CD4-positive, alpha-beta T cell treated with Interleukin-17A for 1 hour (primary cell): Measurements from ENCODE around the gene SCN5A.

Source experiments
- DNase-seq: peaks from one replicate; pipeline ENCODE4 v3.0.0-alpha.2; 2020

Gene SCN5A

DNA sequence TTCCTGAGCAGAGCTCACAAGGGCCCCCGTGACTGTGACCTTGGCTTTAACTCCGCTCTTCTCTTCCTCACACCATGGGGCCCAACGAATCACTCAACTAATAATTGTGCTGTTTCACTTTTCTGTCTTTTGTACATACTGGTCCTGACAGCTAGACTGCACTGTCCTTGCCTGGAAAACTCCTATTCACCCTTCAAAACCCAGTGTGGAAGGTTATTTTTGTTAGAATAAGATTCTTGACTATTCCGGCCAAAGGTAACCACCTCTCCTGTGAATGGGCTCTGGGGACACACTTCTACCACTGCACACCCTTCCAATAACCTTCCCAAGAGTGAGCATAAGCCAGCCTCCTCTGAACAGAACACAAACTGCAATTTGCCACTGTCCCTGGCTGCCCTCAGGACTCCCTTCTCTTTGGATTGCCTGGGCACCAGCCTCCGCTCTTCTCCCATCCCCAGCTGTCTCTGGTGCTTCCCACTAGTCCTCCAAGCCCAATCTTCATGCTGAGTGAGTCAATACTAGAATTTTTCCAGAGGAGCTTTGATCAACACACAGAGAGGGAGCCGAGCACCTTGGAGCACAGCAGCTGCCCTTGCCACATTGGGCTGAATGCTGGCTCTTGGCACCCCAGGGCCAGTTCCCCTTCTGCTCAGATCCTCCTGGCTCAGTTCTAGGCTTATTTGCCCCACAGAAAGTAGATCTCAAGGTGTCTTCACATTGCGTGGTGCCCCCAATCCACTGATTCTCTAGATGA lies 2.1 kb downstream of the SCN5A start:
- no peak for DNase-seq

DNA sequence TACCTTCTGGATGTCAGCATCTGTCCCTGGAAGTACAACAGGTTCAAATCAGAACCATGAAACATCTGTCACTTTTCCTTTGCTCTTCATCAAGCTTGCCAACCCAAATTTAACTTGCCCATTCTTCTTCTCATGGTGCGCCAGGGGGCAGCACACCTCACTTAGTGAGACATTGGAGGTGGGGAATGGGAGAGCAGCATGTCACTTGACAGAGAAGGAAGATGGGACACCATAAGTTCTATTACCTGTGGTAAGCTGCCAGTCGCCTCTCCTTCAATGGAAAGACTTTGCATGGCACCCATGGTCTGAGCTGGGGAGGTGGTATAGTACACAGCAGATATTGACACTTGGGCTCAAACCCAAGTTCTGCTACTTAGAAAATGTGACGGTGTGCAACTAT lies 2.9 kb downstream of the SCN5A start:
- DNase-seq, result peak; percentile 9

DNA sequence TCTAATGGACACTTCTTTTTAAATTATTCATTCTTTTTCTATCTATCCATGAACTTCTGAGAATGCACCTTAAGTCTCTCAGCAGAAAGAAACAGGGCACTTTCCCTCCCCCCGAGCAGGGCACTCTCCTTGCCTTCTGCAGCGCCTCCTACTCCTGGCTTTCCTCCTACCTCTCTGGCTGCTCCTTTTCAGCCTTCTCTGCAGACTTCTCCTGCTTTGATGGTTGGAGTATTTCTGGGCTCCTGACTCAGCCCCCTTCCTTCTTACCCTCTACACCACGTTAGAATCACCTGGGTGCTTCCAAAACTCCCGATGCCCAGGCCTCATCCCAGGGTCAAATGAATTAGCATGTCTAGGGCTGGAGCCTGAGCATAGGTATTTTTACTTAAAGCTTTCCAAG lies 3.4 kb downstream of the SCN5A start:
- no peak for DNase-seq

DNA sequence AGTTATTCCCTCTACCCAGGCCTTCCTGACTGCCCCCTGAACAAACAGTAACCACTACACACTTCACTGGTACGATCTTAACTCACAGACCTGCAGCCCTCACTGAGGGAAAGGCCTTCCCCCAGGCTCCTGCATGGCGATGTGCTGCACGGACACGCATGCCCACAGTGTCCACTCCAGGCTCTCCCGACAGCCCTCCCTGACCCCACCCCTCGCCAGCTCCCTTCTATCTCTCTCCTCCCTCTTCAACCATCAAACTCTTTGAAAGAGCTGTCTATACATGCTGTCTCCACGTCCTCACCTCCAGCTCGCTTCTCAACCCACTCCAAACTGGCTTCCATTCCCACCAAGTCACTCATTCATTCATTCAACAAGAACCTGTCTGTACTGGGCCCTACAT lies 3.9 kb downstream of the SCN5A start:
- DNase-seq, result no peak

DNA sequence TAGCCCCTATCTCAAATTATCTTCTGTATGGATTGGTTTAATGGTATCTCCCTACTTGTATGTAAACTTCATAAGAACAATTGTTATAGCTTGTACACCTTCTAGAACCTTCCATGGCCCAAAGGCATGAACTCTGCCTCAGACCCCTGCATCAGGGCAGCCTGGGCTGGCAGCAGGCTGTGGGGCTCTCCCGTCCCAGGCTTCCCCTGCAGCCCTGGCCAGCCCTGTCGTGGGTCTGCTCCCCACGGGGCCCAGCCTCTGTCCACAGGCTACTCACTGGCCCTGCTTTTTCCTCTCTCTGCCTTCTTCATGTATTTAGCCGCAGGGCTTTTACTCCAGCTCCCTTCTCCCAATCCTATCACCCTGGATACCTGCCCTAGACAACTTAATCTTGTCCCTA lies 4.4 kb downstream of the SCN5A start:
- DNase-seq, result no peak

DNA sequence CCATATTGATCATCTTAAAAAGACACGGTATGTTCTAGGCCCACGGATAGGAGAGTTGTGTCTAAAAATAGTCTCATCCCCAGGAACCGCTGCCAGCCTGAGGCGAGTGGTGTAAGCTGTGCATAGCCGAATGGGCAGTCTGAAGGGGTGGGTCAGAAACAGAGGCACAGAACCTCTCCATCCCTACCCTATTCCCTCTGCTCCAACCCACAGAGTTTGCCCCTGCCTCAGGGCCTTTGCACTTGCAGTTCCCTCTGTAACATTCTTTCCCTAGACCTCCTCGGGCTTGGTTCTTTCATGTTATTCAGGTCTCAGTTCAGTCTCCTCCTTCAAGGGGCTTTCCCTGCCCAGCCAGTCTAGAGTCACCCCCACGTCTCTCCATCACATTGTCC lies 4.8 kb downstream of the SCN5A start:
- no peak for DNase-seq

DNA sequence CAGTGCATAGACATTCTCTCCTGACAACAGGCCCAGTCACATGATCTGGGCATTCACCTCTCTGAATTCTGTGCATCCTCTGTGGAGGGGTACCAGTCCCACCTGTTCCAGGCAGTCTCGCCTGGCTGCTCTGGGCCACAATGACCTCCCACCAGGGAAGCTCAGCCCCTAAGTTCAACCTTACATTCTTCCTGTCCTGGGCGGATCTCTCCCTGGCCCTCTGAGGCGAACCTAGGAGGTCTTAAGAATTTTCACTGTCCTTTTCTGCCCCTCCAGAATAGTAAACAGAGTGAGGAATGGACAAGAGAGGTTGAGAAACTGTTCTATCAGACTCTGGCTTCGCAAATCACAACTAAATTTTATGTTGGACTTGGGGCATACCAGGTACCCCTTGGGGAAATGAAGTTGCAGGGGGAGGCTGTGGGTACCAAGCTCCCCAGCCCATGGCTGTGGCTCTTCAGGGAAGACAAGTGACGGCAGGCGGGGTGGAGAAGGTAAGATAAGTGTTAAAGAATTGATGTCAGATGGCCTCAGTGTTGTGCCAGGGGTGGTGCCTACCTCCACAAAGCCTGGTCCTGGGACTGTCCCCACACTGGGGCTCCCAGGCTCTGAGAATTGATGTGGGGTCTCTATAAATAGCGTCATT lies 5.3 kb downstream of the SCN5A start:
- DNase-seq, result no peak

DNA sequence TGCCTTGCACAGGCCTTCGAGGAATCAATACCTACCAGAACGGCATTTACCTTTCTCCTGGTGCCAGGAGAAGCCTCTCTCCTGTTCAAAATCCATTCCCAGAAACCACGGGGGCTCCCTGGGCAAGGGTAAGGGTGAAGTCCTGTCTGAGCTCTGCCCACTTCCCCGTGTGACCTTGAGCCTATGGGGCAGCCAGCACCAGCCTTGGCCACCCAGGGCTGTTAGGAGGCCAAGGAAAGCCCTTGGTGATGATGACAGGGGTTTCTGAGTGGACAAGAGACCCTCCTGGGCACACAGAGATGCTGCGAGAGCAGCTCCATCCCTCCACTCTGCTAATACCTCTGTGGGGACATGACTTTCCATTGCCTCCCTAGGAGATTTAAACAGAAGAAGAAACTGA lies 5.9 kb downstream of the SCN5A start:
- no peak for DNase-seq

DNA sequence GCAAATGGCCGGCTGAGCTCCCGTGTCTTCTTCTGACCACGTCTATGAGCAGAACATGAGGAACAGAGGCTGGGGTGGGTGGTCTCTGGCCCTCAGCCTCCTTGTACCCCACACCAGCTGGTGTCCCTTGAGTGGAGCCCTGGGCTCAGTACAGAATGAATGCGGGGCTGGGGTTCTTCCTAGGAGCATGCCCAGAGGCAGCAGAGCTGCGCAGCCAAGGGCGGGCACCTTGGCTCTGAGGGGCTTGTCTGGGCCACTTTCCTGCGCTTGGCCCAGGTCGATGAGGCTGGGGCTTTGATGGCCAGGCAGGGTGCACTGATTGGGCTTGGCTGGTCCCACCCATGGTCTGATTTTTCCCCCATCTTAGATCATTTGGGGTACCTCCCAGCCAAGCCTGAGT lies 6.4 kb downstream of the SCN5A start:
- no peak for DNase-seq

DNA sequence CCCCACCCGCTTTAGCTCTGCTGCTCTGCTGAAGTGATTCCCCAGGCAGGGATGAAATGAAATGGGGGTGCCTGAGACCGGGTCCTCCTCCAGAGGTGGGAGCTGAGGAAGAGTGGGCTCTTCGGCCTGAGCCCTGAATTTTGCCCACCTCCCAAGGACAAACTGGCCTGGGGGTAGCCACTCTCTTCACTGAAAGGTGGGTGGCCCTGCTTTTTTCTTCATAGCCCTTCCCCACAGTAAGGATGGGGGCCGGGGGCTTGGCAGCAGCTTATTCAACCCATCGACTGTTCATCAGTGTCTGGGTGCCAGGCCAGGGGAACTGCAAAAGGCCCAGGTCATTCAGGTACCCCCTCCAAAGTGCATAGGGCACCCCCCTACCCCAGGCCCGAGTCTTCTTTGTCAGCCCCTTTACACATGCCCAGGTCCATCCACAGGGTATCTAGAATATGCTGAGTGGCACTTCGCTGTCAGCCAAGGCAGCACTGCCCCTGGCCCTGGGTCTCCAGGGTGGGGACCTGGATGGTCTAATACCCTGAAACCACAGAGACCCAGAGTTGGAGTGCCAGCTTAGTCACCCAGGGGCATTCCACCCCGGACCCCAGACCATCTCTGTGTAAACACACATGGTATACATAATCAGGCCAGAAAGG lies 7.9 kb downstream of the SCN5A start:
- DNase-seq, result no peak

DNA sequence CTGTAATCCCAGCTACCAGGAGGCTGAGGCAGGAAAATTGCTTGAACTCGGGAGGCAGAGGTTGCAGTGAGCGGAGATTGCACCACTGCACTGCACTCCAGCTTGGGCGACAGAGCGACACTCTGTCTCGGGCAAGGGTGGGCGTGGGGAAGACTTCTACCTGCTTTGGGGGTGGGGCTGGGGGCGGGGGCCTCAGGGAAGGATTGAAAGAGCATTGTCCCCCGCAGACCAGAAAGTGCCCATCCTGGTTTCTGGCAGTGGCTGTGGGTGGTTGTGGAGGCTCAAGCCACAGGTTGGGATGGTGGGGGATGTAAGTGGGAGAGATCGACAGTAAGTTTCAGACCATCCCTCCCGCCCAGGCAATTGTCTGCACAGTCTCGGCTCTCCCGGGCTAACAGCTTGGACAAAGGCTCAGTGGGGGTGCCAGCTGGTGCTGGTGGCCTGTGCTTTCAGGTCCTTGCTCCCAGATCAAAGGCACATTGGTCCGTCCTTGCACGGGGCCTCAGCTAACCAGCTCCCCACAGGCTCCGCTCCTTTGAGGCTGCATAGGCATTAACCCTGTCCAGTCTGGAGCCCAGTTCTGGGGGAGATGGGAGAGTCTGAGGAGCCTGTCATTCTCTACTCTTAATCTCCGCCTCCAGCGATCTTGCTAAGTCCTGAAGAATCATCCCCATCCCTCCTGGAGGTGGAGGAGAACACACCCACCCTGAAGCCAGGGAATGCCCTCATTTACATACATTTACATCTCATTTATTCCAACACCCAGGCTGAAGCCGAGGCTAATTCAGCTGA lies 8.6 kb downstream of the SCN5A start:
- DNase-seq, result no peak

DNA sequence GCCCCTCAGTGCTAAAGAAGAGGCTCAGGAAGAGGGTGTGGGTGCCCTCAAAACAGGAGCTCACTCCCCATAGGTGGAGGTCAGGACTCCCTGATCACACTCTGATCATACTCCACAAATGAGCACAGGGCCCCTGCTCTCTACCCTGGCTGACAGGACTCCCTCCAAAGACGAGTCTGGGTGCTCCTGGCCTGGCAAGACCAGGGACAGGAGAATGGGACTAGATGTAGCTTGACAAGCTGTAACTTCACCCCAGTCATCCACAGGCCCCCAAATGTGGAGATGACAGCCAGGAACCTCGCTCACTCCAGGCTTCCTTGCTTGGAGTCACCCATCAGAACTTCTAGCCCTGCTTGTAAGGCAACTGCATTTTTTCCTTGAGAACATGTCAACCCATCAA lies 11.1 kb downstream of the SCN5A start:
- DNase-seq, result no peak

DNA sequence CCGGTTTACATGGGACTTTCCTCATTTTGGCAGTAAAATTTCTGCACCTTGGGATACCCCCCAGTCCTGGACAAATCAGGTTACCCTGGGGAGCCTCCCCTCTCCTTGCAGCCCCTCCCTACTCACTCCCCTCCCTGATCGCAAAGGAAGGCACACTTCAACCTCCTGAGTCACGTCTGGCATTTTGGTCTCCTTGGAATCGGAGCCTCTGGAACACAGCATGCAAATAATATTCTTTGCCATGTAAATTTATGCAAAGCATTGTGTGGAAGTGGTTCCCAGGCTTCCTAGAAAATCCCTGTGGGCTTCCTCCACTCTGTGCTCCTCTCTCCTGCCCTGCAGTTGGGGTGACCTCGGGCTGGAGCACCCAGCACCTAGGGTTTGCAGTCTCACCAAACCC lies 11.6 kb downstream of the SCN5A start:
- DNase-seq, result no peak

DNA sequence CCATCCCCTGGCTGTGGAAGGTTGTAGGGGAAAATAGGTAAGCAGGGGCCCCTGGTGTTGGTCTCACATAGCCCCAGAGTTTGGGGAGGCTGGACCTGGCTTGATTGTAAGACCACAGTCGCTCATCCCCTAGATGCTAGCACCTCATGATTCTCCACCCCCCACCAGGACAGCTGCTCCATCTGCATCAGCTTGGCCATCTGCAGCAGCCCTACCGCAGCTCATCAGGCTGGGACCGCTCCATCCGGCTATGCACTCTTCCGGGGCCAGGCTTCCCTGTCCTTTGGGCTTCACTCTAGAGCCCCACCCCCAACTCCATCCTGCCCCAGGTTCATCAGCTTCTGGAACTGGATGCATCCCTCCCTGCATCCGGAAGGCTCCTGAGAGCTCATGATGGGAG lies 12.6 kb downstream of the SCN5A start:
- no peak for DNase-seq

DNA sequence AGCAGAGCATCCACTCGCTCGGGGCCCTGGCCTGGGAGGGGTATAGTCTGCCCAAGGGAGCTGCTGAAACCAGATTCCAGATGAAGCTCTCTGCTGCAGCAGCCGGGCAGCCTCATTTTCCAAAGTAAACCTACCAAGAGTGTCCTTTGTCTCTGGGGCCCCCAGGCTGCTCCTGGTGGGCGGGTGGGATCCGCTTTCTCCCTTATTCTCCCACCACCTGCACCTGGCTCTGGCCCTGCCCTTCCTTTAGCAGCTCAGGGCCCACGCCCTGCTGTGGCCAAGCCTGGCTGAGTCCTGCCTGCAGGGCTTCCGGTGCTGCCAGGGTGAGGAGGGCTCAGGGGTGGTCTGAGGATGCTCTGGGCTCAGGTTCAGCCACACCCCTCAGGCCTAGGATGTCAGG lies 13.0 kb downstream of the SCN5A start:
- DNase-seq, result no peak

DNA sequence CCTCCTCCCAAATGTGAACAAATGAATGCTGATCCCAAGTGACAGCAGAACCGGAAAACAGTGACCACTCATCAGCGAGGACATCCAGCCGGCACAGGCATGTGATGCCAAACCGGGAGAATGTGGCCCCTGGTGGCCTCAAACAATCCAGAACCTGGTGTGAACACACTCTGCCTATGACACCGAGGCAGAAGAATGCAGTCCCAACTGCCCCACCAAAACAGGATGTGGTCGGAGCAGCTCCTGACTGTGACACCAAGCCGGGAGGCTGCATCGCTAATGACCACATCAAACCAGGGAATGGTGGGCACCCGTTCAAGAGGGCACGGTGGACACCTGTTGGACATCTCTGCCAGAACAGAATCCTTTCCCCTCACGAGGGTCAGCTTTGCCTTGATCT lies 15.4 kb downstream of the SCN5A start:
- no peak for DNase-seq

DNA sequence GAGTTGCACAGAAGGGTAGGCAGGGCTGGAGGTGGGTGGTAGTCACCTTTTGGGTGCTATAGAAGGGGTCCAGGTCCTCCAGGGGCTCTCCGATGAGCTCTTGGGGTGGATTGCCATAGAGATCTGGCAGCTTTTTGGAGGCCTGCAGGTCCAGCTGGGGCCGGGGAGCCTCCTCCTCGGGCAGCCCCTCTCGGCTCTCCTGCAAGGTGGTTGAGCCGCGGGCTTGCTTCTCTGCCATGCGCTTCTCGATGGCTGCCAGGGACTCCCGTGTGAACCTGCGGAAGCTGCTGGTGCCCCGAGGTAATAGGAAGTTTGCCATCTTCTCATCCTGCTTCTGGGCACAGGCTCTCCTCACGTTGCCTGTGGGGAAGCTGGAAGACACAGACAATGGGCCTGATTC lies 16.5 kb downstream of the SCN5A start:
- no peak for DNase-seq

DNA sequence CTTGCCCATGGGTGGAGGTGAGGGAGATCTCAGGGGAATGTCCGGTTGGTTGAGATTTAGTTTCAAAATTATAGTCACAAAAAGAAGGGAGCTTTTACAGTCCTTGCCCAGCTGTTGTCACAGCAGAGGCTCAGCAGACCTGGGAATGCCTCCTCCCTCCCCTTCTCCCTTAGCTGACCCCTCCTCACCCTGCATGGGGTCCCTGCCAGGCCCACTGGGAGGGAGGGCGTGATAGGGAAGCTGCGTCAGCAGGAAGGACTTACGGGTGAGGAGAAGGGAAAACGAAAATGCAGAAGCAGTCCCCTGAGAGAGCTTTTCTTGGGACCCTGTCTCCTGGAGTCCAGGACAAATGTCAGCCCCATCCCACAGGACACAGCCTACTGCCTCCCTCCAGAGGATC lies 18.9 kb downstream of the SCN5A start:
- DNase-seq, result no peak

DNA sequence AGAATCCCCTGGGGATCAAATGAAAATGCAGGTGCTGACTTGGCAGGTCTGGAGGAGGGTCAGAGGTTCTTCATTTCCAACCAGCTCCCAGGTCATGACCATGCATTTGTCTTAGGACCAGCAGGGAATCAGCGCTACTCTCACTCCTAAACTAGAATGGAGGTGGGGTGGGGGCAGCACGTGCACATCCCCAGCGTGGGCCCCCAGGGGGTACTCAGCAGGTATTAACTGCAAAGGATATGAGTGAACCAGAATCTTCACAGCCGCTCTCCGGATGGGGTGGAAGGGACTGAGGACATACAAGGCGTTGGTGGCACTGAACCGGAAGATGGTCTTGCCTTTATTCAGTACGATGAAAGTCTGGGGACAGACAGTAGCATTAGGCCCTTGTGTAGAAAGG lies 19.4 kb downstream of the SCN5A start:
- DNase-seq, result no peak

DNA sequence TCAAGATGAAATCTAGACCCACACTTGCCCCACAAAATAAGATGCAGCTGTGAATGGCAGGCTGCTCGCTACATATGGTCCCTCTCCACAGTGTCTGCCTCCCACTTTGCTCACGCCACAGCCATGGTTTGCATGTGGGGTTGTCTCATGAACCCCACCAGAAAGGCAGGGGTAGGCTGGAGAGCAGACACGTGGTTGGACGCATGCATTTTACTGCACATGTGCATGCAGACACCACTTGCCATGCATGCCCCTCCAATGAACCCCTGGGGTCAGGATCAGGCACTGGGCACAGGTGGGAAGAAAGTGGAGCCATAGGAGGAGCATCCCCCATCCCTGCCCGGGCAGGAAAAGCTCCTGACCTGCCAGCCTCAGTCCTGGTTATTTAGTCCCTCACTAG lies 20.7 kb downstream of the SCN5A start:
- no peak for DNase-seq

DNA sequence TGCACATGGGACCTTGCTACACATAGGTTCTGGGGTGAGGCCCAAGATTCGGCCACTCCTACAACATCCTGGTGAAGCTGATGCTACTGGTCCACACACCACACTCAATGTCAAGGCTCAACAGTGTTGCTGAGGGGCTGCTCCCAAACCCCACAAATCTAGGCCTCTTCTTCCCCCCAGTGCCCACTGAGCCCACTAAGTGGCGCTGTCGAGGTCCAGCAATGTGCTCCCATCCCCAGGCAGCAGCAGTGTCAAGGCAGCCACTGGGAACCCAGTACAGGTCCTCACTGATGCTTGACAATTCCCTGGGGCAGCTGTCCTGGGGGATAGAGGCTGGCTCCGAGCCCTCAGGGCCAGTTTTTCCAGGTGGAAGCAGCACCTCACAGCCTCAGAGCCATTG lies 21.5 kb downstream of the SCN5A start:
- DNase-seq, result peak; percentile 13

DNA sequence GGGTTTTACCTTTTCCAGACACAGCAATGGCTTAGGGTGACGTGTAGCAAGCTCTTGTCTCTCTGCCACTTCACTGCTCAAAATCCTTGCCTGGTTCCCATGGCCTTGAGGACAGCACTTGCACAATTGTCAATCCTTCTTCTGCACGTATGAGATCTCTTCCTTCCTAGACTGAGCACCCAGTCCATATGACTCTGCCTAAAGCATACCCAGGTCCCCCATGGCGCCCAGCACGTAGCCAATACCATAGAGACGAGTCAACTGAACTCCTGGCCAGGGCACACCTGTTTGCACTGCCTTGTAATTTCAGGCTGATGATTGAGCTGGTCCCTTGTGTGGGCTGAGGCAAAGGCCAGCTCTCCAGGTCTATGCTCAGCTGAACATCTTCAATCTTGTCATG lies 23.3 kb downstream of the SCN5A start:
- no peak for DNase-seq

DNA sequence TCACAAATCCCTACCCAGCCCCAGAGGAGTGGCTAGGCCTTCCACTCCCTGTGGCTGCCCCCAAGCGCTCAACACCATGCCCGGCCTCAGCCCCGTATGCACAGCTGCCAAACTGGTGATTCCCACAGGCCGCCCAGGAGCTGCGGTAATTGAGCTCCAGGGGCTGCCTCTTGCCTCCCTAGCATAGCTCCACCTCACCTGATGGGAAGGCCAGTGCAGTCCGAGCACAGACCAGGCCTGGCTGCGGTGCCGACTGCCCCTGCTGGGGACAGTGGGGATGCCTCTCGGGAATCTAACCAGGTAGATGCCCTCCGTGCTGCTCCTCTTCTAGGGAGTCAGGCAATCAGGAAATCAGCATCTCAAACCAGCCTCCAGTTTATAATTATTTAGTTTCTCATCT lies 25.9 kb downstream of the SCN5A start:
- DNase-seq, result no peak

DNA sequence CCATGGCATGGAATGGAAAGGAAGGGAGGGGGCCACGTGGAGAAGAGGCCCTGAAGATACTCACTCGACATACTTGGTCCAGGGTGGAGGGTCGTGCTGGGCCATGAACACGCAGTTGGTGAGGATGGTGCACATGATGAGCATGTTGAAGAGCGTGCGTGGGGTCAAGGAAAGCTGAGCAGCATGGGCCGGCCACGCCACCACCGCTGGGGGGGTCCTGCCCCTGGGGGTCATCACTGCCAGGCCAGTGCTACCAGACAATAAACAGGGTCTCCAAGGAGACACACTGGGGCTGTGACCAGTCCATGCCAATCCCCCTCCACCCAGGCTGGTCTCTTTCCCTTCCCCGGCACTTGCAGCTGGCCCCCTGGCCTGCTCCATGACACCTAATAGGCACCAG lies 27.2 kb downstream of the SCN5A start:
- no peak for DNase-seq
